GM12878 (cell line): ENCODE results near the gene RNASEH2A. TPM values are rescaled to one million over a fixed set of nuclear protein-coding genes. Genes with fewer than 3 reads are reported as not detected.
A peak's percentile ranks its signal among the peaks of the same experiment; 100 is the strongest.

Source experiments
- ATAC-seq: fragments of 200-7000 bp; cut with Tn5 transposase; 3 replicates; pipeline ENCODE4 v1.9.1; 2020; ENCODE audit warnings: mild to moderate bottlenecking, moderate library complexity
- BruUV-seq: library from RNA; stranded (reverse); fragments of 400-500 nt; replicated peaks from 2 replicates; lab custom pipeline; 2021; lab: Mats Ljungman, UMichigan
- CTCF ChIA-PET: fragments of 300-600 bp; sonication (Branson Sonifier 250); formaldehyde crosslinking; extraction: SDS; loops from one replicate; lab custom pipeline; 2021; ENCODE audit warnings: inconsistent platforms; lab: Yijun Ruan, JAX
- POLR2A ChIA-PET: fragments of 350-600 bp; formaldehyde crosslinking; extraction: SDS; loops from one replicate; lab custom pipeline; 2021; ENCODE audit warnings: inconsistent platforms; lab: Charles Lee
- RAD21 ChIA-PET: fragments of 300-600 bp; sonication (Branson Sonifier 250); formaldehyde crosslinking; loops from one replicate; lab custom pipeline; 2023; ENCODE audit warnings: antibody characterized with exemption; ENCODE audit not compliant: unreplicated experiment; lab: Charles Lee
- SMC1A ChIA-PET: fragments of 300-600 bp; sonication (Branson Sonifier 250); formaldehyde crosslinking; loops from one replicate; lab custom pipeline; 2023; ENCODE audit not compliant: unreplicated experiment, uncharacterized antibody; lab: Charles Lee
- DNase-seq: peaks from one replicate; pipeline ENCODE4 v3.0.0-alpha.2; 2011; ENCODE audit warnings: low read depth, low spot score
- FAIRE-seq: peaks from 3 replicates; lab custom pipeline; 2011; peaks lifted over from hg19 to GRCh38; lab: Jason Lieb, UNC
- H2AFZ ChIP-seq: 2 replicates; pipeline ENCODE4 v1.6.0; 2011; ENCODE audit warnings: low read depth, low read length, control low read depth; ENCODE audit not compliant: control insufficient read depth
- H3K27ac ChIP-seq: 2 replicates; pipeline ENCODE4 v1.5.1; 2011; ENCODE audit warnings: control low read depth; ENCODE audit not compliant: control insufficient read depth, insufficient read depth
- H3K27me3 ChIP-seq, 2 experiments: replicated peaks in 1 of 2; 2 replicates each; pipeline versions ENCODE4 v1.6.0 to v1.6.1; 2011; ENCODE audit warnings: low read length in 1 of 2; ENCODE audit not compliant: control insufficient read depth in 2 of 2, insufficient read depth in 2 of 2
- H3K36me3 ChIP-seq, 2 experiments: 2 replicates each; pipeline ENCODE4 v1.5.1; 2011; ENCODE audit warnings: low read length in 1 of 2; ENCODE audit not compliant: control insufficient read depth in 2 of 2, insufficient read depth in 2 of 2
- H3K4me1 ChIP-seq: 2 replicates; pipeline ENCODE4 v1.6.1; 2011; ENCODE audit warnings: mild to moderate bottlenecking, low read length, moderate library complexity, mixed read lengths; ENCODE audit not compliant: control insufficient read depth, insufficient read depth
- H3K4me2 ChIP-seq: 2 replicates; pipeline ENCODE4 v1.6.0; 2011; ENCODE audit warnings: control low read depth; ENCODE audit not compliant: control insufficient read depth, insufficient read depth
- H3K4me3 ChIP-seq: fragments of 200-600 bp; sonication (generic); 2 replicates; pipeline ENCODE4 v1.5.1; 2016
- H3K79me2 ChIP-seq: 2 replicates; pipeline ENCODE4 v1.6.0; 2011; ENCODE audit warnings: low read length; ENCODE audit not compliant: control insufficient read depth, insufficient read depth
- H3K9ac ChIP-seq: 2 replicates; pipeline ENCODE4 v1.8.0; 2011; ENCODE audit warnings: low read length, control low read depth, mixed read lengths; ENCODE audit not compliant: control insufficient read depth, insufficient read depth
- H3K9me3 ChIP-seq: replicated peaks from 3 replicates; pipeline ENCODE4 v1.5.1; 2011; ENCODE audit warnings: mild to moderate bottlenecking, low read length; ENCODE audit not compliant: control insufficient read depth, insufficient read depth
- H4K20me1 ChIP-seq: 2 replicates; pipeline ENCODE4 v1.6.0; 2011; ENCODE audit not compliant: control insufficient read depth, insufficient read depth
- BACH1 ChIP-seq: fragments of 450-650 bp; IDR thresholded peaks from 2 replicates; pipeline ENCODE4 v1.6.1; 2017; ENCODE audit warnings: mild to moderate bottlenecking, borderline replicate concordance
- CBX3 ChIP-seq: fragments of 200-600 bp; sonication (generic); IDR thresholded peaks from 2 replicates; pipeline ENCODE4 v1.6.1; 2016; ENCODE audit warnings: low read depth, borderline replicate concordance
- CEBPB ChIP-seq, 2 experiments: fragments of 150-350 bp in 1 of 2; IDR thresholded peaks; 2 replicates each; pipeline ENCODE4 v1.6.1; 2012 to 2014; ENCODE audit warnings: low read depth in 2 of 2, low read length in 2 of 2, borderline replicate concordance in 1 of 2, inconsistent platforms in 1 of 2
- DPF2 ChIP-seq: fragments of 450-650 bp; IDR thresholded peaks from 2 replicates; pipeline ENCODE4 v1.6.1; 2017; ENCODE audit warnings: mild to moderate bottlenecking
- EGR1 ChIP-seq, 2 experiments: IDR thresholded peaks; 1 replicate in 1 of 2; 2 replicates in 1 of 2; pipeline ENCODE4 v1.6.1; 2011 to 2012; ENCODE audit warnings: low read depth in 2 of 2, low read length in 2 of 2, borderline replicate concordance in 1 of 2, mild to moderate bottlenecking in 1 of 2, moderate library complexity in 1 of 2
- EZH2 ChIP-seq: IDR thresholded peaks from 2 replicates; pipeline ENCODE4 v1.6.1; 2012; ENCODE audit warnings: low read depth, mild to moderate bottlenecking, control low read depth, inconsistent platforms, low read length, borderline replicate concordance; ENCODE audit not compliant: control insufficient read depth
- JUNB ChIP-seq: IDR thresholded peaks from 2 replicates; pipeline ENCODE4 v1.6.1; 2016; ENCODE audit warnings: antibody characterized with exemption, mild to moderate bottlenecking
- PML ChIP-seq: IDR thresholded peaks from 2 replicates; pipeline ENCODE4 v1.6.1; 2012; ENCODE audit warnings: low read length, inconsistent platforms
- RAD51 ChIP-seq: fragments of 450-650 bp; IDR thresholded peaks from 2 replicates; pipeline ENCODE4 v1.6.1; 2016; ENCODE audit warnings: moderate library complexity, mild to moderate bottlenecking, inconsistent platforms
- SMC3 ChIP-seq: IDR thresholded peaks from 2 replicates; pipeline ENCODE4 v1.6.1; 2011; ENCODE audit warnings: low read length, improper control_type of control experiment, borderline replicate concordance
- TARDBP ChIP-seq: IDR thresholded peaks from 2 replicates; pipeline ENCODE4 v1.6.1; 2016; ENCODE audit warnings: borderline replicate concordance
- ZNF24 ChIP-seq: fragments of 450-650 bp; IDR thresholded peaks from 2 replicates; pipeline ENCODE4 v1.6.1; 2017; ENCODE audit warnings: antibody characterized with exemption, mild to moderate bottlenecking
- WGBS: methylation state at CpG from one replicate; pipeline ENCODE4 v1.1.6; 2016; ENCODE audit warnings: low lambda C conversion rate; ENCODE audit not compliant: insufficient replicate concordance, insufficient coverage; ENCODE audit errors: missing lambda C conversion rate; 5-methylcytosine and 5-hydroxymethylcytosine counted together
- in situ Hi-C: fragments of 300-500 bp; cut with MboI; formaldehyde crosslinking; loops from 9 replicates; pipeline ENCODE4 v1.14.3; 2018; ENCODE audit warnings: mixed read lengths
- intact Hi-C: fragments of 100-400 bp; cut with micrococcal nuclease; formaldehyde crosslinking; loops from one replicate; pipeline ENCODE4 v1.14.2; 2022; ENCODE audit not compliant: unreplicated experiment
- polyA plus RNA-seq, 11 experiments: library from polyadenylated mRNA; depleted of rRNA in 4 of 11; unstranded in 6 of 11; stranded (reverse) in 5 of 11; fragments of >200 nt; fragmentation: Nextera tagmentation in 4 of 11; fragmentation: Illumina TruSeq in 1 of 11; extraction: Ambion mirVana in 4 of 11; extraction: Trizol in 1 of 11; gene quantifications; 1 replicate in 1 of 11; 2 replicates in 10 of 11; pipeline versions ENCODE4 v1.2.1 to v1.2.3, GENCODE V29; 2011 to 2016; ENCODE audit warnings: inconsistent platforms in 2 of 11, missing spikeins in 2 of 11, low read depth in 1 of 11
- total RNA-seq, 4 experiments: library from RNA; depleted of rRNA in 3 of 4; stranded (reverse); fragments of >200 nt in 3 of 4; fragmentation: Illumina TruSeq in 1 of 4; extraction: Trizol in 1 of 4; gene quantifications; 2 replicates each; pipeline versions ENCODE4 v1.2.1 to v1.2.3, GENCODE V29; 2013 to 2021
- TF ChIP-seq, protein P1 (sequence below): fragments of 450-650 bp; IDR thresholded peaks from 2 replicates; pipeline ENCODE4 v1.6.1; 2017; ENCODE audit warnings: antibody characterized with exemption, mild to moderate bottlenecking, moderate library complexity

Gene RNASEH2A
- total and polyA plus RNA-seq, 10 of the 15 experiments (the other 5 are each of a cell fraction or from before 2014, with no cell fraction given) = 17.4 to 103 (median 40.4) TPM

GRCh38 chr19:12767666-12768065 is 38.7 kb upstream of the RNASEH2A start:
- POLR2A ChIA-PET = interaction anchor here (0.6 to 0.8 kb wide), 2 partner anchors 28 to 105 kb away, joined by 3 to 5 read pairs; no protein-coding TSS in a partner anchor

DNA sequence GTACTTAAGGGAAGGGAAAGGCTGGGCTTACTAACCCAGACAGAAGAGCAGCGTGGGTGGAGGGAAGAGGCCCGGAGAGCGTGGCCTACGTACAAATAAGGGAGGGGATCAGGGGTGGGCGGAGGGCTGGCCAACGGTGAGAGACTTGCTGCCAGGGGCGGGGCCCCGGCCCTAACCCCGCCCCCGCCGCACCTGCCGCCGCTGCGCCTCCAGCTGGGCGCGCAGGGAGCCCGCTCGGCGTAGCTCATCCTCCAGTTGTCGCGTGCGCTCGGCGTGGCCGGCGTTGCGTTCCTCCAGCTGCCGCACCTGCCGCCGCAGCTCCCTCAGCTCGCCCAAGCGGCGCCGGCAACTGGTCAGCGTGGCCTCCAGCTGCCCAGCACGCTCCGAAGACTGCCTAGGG is 36.7 kb upstream of the RNASEH2A start:
- ATAC-seq = peak; percentile 83
- no peaks in the 10 kb centered on the region for H3K27me3 ChIP-seq
- no peaks in the 10 kb centered on the region for H3K36me3 ChIP-seq
- peak overlapping the region; percentile 59 for H3K4me2 ChIP-seq
- no peak for FAIRE-seq
- no peak for DNase-seq
- no peaks in the 10 kb centered on the region for H3K9me3 ChIP-seq
- H3K4me3 ChIP-seq = no peak overlapping the region
- H3K4me1 ChIP-seq = no peaks in the 10 kb centered on the region; the same call in 1 of the 2 replicates
- no peak overlapping the region for H3K9ac ChIP-seq
- intact Hi-C loops = no loop called here
- ChIA-PET CTCF (interaction anchor here (1.0 to 17.0 kb wide), 4 partner anchors 9 to 53 kb away, joined by 3 to 426 read pairs (median 6); partner anchors contain the start of genes JUNB, PRDX2 and THSD8), POLR2A (interaction anchor here (0.6 to 1.2 kb wide), 3 partner anchors 23 to 1753 kb away, joined by 4 to 5 read pairs (median 4); no protein-coding TSS in a partner anchor), SMC1A (interaction anchor here (0.6 to 1.4 kb wide), 5 partner anchors 9 to 36 kb away, joined by 3 to 5 read pairs (median 3); no protein-coding TSS in a partner anchor), RAD21 (interaction anchor here (1.1 to 4.3 kb wide), 3 partner anchors 26 to 78 kb away, joined by 4 to 22 read pairs (median 4); no protein-coding TSS in a partner anchor)
- no TSS peak for BruUV-seq
- H3K27ac ChIP-seq = no peak overlapping the region
- no peaks in the 10 kb centered on the region for H3K79me2 ChIP-seq
- in situ Hi-C loops = loop anchor here (5.0 kb wide), 1 partner anchor 78 kb away; no protein-coding TSS in a partner anchor
- peak overlapping the region; percentile 38 for H2AFZ ChIP-seq
- no peaks in the 10 kb centered on the region for H4K20me1 ChIP-seq
- WGBS = 0% methylated on average over 16 of the region's 37 CpGs
- no peak for TF ChIP-seq RAD51
- no peak for TF ChIP-seq CEBPB (IDR thresholded peaks at IDR 0.05; ENCODE audit: borderline replicate concordance in 1 of 2, low read depth in 2 of 2, low read length in 2 of 2)
- TF ChIP-seq TARDBP = no peak
- TF ChIP-seq EGR1 (IDR thresholded peaks at IDR 0.05; ENCODE audit: borderline replicate concordance in 1 of 2, low read depth in 2 of 2, low read length in 2 of 2) = peak in 1 of 2 experiments; percentile 75; a peak in 2 of 3 replicates
- TF ChIP-seq, protein P1, sequence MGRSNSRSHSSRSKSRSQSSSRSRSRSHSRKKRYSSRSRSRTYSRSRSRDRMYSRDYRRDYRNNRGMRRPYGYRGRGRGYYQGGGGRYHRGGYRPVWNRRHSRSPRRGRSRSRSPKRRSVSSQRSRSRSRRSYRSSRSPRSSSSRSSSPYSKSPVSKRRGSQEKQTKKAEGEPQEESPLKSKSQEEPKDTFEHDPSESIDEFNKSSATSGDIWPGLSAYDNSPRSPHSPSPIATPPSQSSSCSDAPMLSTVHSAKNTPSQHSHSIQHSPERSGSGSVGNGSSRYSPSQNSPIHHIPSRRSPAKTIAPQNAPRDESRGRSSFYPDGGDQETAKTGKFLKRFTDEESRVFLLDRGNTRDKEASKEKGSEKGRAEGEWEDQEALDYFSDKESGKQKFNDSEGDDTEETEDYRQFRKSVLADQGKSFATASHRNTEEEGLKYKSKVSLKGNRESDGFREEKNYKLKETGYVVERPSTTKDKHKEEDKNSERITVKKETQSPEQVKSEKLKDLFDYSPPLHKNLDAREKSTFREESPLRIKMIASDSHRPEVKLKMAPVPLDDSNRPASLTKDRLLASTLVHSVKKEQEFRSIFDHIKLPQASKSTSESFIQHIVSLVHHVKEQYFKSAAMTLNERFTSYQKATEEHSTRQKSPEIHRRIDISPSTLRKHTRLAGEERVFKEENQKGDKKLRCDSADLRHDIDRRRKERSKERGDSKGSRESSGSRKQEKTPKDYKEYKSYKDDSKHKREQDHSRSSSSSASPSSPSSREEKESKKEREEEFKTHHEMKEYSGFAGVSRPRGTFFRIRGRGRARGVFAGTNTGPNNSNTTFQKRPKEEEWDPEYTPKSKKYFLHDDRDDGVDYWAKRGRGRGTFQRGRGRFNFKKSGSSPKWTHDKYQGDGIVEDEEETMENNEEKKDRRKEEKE = no peak
- TF ChIP-seq SMC3 = peak; percentile 6; the same call in 1 of the 2 replicates
- TF ChIP-seq DPF2 = no peak
- no peak for TF ChIP-seq EZH2
- no peak for TF ChIP-seq BACH1
- TF ChIP-seq JUNB = no peak
- TF ChIP-seq CBX3 = no peak
- no peak for TF ChIP-seq ZNF24

More at GRCh38 chr19:12767666-12768065, 38.7 kb upstream of the RNASEH2A start:
- Histone ChIP-seq H3K9me3 (no peaks in the 10 kb centered on the region), H3K27me3 (no peaks in the 10 kb centered on the region; a peak in 1 of 4 replicates), H3K9ac (no peak overlapping the region), H3K36me3 (no peaks in the 10 kb centered on the region), H3K4me1 (no peaks in the 10 kb centered on the region; the same call in 1 of the 2 replicates), H3K4me3 (no peak overlapping the region), H2AFZ (no peak overlapping the region), H3K4me2 (no peak overlapping the region)
- ChIA-PET CTCF (interaction anchor here (6.0 to 17.0 kb wide), 3 partner anchors 10 to 80 kb away, joined by 45 to 426 read pairs (median 235); partner anchors contain the start of genes JUNB, PRDX2 and THSD8), SMC1A (interaction anchor here (0.6 to 4.6 kb wide), 4 partner anchors 10 to 80 kb away, joined by 5 to 61 read pairs (median 12); no protein-coding TSS in a partner anchor), RAD21 (interaction anchor here (2.0 to 9.0 kb wide), 3 partner anchors 25 to 80 kb away, joined by 4 to 76 read pairs (median 22); no protein-coding TSS in a partner anchor)
- intact Hi-C loops = no loop called here
- no peak for ATAC-seq
- no peak for FAIRE-seq
- DNase-seq = no peak
- no peak for TF ChIP-seq PML
- TF ChIP-seq, all 136 proteins: peak for 0
- H3K27ac ChIP-seq = no peak overlapping the region
- in situ Hi-C loops = loop anchor here (5.0 kb wide), 1 partner anchor 80 kb away; no protein-coding TSS in a partner anchor
- H3K79me2 ChIP-seq = no peaks in the 10 kb centered on the region
- BruUV-seq = no TSS peak
- H4K20me1 ChIP-seq = no peaks in the 10 kb centered on the region
- WGBS = 94% methylated on average over 15 of the region's 15 CpGs
